GM19035 (cell line): Measurements from ENCODE around the gene CRELD2.

Experiments
- ATAC-seq: cut with Tn5 transposase; IDR thresholded peaks from one replicate; pipeline ENCODE4 v1.9.1; 2021; ENCODE audit not compliant: unreplicated experiment

The CRELD2 gene

DNA sequence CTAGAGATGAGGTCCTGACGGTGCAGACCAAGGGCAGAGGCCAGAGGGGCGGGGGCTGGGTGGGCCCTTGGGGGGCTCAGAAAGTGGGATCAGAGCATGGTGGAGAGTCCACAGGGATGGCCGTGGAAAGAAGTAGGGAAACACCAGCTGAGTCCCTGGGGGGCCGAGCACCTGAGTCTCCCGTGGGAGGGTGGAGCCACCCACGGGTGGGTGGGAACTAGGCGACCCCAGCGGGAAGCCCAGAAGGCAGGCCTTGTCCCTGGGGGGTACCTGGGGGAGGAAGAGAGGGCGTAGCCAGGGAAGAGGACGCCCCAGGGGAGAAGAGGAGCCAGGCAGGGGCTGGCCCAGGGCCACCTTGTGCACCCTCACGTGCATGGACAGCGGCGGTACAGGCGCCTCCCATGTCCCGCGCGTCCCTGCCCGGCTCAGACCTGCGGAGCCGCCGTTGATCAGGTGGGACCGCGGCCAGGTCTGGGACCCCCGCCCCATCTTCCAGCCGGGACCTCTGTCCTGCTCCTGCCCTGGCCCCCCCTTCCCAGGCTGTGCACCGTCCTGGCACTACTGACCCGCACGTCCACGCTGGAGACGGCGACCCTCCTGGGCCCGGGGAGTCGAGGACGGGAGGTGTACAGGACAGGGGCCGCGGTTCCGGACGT is 10.2 kb downstream of the CRELD2 start:
- ATAC-seq, result no peak

DNA sequence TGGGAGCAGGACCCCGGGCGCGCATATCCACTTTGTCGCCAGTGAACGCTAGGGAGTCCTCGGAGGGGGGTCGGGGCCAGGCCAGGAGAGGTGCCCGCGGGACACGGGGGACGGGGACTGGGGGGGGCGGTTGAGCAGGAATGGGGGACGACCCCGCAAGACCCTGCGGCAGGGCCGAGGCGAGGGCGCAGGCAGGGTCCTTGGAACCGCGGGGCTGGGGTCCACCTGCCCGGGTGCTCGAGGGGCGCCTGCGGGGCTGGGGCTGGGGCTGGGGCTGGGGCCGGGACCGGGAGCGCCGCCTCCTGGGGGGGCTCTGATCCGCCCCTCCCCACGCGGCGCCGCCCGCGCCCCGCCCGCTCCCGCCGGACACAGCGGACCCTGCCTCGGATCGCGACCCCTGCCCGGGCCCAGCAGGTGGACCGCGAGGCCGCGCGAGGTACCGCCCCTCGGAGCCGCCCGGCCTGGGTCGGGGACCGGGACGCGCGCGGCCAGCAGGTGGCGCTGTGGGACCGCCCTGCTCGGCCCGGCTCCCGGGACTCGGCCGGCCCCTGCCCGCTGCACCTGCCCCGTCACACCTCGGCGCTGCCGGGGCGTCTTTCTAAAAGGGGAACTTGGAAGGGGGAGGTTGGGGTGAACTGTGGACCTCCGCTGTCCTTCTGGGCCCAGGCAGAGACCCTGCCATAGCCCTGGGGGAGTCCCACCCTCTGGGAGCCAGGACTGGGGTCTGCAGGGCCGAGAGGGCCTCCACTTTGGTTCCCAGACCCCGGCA is 11.0 kb downstream of the CRELD2 start:
- no peak for ATAC-seq

DNA sequence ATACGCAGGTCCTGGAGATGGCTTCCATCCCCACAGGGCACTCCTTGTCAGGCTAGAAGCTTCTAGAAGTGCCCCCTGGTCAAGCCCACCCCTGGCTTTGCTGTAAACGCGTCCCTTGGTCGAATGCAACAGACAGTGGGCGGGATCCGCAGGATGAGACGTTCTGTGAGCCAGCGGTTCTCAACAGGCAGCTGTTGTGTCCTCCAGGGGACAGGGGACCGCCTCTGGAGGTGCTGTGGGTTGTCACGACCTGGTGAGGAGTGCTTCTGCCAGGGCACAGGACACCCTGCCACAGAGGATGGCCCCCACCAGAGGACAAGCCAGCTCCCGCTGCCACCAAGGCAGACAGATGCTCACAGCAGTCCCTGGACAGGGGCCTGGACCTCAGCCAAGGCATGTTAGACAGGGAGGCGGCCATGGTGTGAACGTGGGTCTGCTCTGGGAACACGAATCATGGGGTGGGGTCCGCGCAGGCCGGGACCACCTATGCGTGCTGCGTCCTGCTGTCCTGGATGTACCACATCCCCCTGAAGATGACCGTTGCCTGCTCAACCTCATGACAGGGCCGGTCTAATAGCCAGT is 11.7 kb downstream of the CRELD2 start:
- no peak for ATAC-seq

DNA sequence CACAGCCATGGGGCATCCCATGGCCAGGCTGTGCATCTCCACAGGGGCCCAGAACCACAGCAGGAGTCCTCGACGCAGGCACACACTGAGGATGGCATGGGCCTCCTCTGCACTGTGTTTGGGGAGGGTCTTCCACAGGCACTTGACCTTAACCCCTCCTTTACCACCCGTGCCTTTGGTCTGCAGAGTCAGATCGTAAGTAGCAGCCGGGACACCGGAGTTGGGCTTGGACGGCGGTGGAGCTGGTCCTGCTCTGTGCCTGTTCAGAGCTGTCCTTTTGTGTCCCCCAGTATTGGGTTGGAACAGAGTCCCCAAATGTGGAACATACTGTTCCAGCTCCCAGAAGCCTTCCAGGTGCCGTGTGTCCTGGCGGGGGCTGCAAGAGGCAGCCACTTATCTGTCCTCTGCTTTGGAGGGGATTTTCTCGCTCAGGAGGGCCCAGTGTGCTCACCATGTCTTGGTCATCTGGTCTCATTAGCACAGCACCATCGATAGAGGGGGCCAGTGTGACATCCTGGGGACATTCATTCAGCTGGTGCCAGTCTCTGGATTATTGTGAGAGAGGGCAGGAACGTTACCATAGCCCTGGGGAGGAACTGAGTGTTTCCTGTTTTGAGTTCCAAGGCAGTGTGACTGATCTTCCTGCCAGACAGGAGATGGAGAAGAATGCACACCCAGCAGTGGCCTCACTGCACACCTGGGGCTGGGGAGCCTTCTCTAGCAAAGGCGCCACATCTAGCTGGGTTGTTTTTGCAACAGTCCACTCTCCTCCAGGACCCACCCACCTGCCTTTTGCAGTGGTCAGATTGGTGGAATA is 12.4 kb downstream of the CRELD2 start:
- ATAC-seq, result no peak

DNA sequence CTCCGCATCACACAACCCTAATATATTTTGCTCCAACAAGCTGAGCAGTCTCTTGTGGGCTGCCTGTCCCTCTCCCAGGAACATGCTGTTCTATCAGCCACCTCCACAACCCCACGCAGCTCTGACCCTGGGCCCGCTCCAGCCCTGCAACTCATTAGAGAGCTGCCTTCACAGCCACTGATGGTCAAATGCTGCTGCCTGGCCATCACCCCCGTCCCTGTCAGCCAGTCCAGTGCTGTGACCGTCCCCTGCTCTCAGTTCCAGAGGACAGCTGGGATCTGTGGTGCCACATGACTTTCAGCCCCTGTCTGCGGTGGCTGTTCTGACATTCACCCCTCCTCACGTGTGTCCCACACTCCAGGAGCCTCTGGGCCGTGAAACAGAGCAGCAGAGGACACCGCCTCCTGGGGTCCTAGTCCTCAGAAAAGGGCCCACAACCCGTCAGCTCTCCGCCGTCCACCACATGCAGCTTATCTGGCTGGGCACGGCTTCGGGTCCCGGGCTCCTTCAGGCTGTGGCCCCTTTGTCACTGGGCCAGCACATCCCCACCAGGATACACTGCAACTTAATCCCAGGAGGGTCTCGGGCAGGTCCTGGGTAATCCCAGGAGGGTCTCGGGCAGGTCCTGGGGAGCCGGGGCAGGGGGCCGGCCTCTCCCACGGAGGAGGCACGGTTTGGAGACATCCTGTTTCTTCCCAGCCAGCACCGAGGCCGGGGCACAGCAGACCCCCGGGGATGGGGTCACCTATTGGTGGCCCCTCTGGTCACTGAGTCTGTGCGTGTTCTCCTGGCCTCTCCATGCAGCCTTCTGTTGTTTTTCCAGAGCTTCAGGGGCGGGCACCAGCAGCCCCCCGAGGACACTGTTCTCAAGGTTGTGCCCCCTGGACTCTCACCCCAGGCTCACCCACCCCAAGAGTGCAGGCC is 15.1 kb downstream of the CRELD2 start:
- no peak for ATAC-seq

DNA sequence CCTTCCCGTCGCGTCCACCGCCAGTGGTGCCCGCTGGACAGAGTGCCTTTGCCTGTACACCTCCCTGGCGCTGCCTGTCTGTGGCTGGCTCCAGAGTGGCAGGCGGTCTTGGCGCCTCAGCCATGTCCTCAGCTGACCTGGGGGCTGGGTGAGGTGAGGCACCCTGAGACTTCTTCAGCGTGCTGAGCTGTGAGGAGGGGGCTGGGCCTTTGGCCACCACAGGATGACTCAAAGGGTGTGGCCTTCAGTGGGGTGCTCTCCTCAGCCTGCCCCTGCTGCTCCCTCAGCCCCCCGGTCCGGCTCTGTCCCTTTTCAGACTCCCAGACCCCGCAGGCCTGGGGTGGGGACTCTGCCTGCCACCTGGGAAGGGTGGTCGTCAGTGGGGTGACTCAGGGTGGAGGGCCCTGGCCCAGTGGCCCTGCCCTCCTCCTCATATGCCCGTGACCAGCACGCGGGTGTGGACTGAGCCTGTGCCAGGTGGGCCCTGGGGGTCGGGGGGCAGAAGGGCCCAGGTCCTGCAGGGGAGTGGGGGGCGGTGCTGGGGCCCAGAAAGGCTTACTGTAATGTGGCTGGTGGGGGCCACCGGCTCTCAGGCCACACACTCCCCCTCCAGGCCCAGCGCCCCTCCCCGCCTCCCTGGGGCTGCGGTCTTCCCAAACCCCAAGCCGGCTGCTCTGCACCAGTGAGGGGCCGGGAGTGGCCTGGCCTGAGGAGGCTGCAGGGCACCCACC is 15.9 kb downstream of the CRELD2 start:
- ATAC-seq, result no peak

DNA sequence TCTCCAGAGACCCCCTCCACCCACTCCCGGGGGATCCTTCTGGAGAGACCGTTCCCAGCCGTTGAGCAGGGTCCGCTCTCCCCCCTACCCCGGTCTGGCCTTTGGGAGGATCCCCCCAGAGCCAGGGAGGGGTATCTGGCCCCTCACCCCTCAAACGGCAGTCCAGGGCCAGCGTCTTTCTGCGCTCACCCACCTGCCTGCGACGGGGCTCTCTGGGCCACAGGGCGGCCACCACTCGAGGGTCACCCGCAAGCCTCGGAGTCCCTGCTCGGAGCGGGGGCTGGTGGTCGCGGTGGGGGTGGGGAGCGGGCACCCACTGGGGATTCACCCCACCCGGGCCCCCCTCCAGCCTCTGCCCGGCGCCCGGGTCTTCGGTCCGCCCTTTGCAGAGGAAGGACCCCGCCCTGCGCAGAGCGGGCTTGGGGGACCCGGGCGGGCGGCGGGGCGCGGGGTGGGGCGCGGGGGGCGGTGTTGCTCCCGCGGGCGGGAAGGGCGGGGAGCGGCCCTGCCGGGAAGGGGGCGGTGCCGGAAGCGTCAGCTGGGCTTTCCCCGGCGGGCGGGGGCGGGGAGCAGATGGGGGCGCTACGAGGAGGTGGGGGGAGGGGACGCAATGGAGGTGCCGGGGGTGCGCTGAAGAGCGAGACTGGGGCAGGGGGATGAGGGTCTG is 16.6 kb downstream of the CRELD2 start:
- no peak for ATAC-seq

DNA sequence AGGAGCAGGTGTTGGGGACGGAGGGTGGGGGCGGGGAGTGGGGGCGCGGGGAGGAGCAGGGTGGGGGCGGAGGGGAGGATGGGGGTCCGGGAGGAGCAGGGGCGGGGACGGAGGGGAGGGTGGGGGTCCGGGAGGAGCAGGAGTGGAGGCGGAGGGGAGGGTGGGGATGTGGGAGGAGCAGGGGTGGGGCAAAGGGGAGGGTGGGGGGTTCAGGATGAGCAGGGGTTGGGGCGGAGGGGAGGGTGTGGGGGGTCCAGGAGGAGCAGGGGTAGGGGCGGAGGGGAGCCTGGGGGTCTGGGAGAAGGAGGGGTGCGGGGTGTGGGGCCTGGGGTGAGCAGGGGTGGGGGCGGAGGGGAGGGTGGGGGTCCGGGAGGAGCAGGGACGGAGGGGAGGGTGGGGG is 17.1 kb downstream of the CRELD2 start:
- no peak for ATAC-seq

DNA sequence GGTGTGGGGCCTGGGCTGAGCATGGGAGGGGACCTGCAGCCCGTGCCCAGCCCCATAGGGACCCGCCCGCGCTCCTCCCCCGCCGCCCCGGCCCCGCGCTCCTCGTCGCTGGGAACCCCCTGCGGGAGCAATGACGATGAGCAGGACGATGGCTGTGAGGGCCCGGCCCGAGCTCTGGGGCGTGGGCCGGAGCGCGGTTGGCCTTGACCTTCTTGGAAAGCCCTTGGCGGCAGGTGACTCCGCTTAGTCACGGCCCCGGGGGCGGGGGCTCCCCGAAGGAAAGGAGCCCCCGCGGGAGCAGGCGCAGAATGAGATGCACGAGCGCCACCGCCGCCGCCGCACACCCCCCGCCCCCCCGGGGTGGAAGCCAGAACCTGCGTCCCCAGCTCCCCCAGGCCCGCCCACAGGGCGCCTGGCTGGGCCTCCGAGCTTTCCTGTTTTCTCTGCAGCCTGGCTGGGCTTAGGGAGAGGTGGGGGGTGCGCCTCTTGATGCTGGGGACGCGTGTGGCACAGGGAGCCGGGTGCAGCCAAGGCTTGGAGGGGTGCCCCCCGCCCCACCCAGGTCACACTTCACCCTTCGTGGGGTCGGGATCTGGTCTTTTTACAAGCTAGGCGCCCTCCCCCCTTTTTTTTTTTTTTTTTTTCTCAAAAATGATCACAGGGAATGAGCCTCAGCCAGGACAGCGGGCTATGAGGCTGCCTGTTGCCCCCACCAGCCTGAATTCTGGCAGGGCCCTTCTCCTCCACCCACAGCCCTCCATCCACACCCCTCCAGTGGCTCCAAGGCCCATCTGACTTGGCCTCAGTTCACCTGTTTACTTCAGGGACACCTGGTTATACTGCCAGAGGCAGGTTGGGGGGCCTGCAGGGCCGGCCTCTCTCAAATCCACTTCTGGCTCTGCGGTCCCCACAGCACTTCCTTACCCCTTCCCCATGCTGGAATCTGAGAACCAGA is 17.9 kb downstream of the CRELD2 start:
- ATAC-seq, result peak; percentile 66

DNA sequence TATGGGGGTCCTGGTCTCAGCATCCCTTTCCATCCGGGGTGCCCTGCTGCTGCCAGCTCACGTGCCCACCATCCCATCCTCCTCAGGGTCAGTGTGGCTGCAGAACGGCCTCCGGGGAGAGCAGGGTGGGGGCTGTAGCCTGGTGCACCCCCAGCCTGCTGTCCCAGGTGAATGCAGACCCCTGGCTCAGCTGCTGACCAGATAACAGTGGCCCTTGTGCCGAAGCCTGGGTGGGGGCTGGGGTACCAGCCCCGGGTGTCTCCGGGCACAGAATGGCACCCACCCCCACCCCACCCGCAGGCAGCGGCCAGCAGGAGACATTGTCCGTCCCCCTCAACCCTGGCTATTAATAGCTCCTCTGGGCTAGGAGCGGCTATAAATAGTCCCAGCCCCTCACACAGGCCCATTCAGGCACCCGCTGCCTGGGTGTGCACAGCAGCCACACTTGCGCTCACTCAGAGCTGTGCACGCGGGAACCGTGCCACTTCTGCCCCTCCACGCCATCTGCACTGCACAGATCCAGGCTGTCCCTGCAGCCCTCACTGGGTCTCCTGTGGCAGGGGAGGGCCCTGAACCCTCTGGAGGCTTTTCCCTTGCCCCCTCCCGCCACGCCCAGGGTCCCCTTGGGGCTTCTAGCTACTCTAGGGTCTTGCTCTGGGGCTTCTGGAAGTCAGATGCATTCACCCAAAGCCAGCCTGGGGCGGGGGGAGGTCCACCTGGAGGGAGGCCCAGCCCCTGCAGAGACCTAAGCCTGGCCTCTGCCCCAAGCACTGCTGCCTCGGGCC is 18.7 kb downstream of the CRELD2 start:
- no peak for ATAC-seq

DNA sequence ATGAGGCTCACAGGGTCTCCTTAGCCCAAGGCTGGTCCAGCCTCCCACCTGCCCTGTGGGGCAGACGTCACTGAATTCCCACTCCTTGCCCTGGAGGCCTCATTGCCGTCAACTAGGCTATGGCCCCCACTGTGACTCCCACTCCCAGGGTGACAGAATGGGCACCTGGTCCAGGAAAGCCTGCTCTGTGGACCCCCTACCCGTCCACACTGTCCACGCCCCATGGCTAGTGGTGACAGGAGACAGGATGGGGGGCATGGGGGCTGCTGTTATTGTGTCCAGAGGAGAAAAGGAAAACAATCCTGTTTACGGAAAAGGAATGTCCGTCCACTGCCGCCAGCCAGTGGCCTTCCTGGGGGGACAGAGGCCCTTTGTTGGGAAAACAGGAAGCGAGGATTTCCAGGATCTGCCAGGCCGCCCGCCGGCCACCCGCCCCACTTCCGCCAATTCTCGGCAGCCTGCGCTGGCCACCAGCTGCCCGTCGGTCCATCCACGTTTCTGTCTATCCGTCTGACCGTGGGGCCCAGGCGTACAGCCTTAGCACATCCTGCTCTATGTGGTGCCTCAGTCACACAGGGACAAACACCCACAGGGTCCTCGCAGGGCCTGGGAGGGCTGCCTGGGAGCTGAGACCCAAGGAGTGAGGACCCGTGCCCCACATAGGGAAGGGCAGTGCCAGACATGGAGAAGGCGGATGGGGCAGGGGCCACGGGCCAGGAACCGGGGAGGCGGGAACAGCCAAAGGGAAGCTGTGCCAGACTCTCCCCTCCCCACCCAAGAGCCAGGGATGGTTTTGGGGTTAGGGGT is 19.5 kb downstream of the CRELD2 start:
- no peak for ATAC-seq

DNA sequence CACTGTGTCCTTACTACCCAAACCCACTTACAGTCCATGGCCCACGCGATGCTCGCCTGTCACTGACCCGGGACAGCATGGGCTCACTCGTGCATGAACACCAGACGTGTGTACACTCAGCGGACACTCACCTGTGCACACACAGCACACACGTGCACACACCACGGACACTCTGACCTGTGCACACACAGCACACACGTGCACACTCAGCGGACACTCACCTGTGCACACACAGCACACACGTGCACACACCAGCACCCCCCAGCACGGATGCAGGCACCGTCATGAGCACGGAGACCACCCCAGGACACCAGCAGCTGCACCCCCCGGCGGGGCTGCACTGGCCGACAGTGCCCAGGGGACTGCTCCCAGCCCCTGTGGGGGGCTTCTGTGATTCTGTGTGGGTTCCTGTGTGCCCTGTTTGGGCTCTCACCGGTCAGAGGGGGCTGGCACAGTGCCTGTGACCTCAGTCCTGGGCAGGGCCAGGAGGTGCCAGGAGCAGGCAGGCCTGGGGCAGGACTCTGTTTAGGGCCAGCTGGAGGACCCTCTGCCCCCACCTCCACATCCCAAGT is 20.2 kb downstream of the CRELD2 start:
- no peak for ATAC-seq

DNA sequence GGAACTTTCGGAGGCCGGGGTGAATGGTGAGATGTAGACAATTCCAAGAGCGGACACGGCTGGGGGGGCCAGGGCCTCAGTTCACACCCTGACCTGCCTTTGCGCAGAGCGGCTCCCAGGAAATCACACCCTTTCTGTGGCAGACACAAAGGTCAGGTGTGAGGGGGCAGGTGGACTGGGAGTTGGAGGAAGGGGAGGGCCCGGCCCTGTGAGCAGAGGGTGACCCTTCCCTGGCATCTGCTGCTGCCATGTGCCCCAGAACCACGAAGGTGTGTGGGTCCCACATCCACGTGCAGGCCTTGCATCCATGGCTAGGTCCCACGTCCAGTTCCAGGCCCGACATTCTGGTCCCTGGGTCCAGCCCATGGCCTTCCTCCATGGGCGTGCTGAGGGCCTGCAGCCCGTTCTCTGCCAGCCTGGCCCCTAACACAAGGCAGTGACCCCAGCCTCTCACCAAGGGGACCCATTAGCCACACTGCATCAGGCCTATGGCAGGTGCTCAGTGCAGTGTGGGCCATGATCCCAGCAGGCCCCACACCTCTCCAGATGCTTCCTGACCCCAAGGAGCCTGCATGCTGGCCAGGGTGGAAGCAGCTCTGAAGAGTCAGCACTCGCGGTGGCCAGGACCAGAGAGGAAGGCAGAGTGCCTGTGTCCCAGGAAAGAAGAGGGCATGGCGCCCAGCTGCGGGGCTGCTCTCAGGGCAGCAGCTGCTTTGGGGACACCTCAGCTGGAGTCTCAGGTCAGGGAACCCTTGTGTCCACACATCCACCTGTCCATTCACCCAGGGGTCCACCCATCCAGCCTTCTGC is 23.3 kb downstream of the CRELD2 start:
- no peak for ATAC-seq

DNA sequence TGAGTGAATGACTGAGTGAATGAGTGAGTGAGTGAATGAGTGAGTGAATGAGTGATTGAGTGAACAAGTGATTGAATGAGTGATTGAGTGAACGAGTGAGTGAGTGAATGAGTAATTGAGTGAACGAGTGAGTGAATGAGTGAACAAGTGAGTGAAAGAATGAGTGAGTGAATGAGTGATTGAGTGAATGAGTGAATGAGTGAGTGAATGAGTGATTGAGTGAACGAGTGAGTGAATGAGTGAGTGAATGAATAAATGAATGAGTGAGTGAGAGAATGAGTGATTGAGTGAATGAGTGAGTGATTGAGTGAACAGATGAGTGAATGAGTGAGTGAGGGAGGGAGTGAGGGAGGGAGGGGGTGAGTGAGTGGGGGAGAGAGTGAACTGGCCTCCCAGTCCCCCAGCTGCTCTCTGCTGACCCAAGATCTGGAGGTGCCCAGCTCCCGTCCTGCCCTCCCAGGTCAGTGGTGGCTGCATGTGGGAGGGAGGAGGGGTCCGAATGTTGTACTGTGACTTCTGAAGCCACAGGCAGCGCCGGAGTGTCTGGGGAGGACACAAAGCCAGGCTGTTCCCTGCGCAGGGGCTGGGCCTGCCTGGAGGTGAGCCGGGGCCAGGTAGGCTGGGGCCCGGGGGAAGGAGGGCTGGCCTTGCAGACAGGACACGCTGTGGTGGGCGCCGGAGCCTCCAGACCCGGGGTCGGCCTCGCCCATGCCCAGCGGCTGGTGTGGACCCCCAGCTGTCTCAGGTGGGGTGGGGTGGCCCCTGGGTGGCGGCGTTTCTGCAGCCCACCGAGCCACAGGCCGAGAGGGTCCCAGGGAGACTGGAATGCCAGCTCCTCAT is 24.4 kb downstream of the CRELD2 start:
- ATAC-seq, result no peak

DNA sequence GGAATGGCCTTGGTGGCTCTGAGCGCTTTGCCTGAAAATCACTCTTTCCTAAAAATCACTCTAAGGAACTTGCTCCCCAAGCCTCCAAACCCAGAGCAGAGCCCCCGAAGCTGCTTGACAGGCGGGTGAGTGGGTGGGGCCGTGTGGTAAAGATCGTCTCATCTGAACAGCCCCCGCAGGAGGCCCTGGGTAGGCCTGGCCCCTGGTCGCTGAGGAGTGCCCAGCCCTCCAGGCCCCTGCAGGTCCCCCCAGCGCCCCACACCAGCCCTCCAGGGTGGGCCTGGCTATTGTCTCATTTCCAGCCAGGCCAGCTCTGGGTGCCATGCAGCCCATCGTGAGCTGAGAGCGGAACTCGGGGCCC is 25.0 kb downstream of the CRELD2 start:
- no peak for ATAC-seq
